Left ventricle myocardium inferior (tissue), 1 donor: Measurements from ENCODE around the gene EEF1A2. TPM values are rescaled to one million over a fixed set of nuclear protein-coding genes. Genes with fewer than 3 reads are reported as not detected.

ENCODE experiments used
- DNase-seq: peaks from one replicate; pipeline ENCODE4 v3.0.0-alpha.2; 2020
- H3K27ac ChIP-seq: fragments of 200-600 bp; replicated peaks from 2 replicates; pipeline ENCODE4 v1.8.0; 2021
- H3K27me3 ChIP-seq: fragments of 200-600 bp; 2 replicates; pipeline ENCODE4 v1.8.0; 2021; ENCODE audit warnings: low read depth
- H3K36me3 ChIP-seq: fragments of 200-600 bp; 2 replicates; pipeline ENCODE4 v1.8.0; 2021
- H3K4me1 ChIP-seq: fragments of 200-600 bp; 2 replicates; pipeline ENCODE4 v1.8.0; 2021
- H3K4me3 ChIP-seq: fragments of 200-600 bp; 2 replicates; pipeline ENCODE4 v1.8.0; 2021; ENCODE audit warnings: mild to moderate bottlenecking, moderate library complexity
- H3K9me3 ChIP-seq: fragments of 200-600 bp; replicated peaks from 2 replicates; pipeline ENCODE4 v1.8.0; 2021
- intact Hi-C: fragments of 100-400 bp; cut with micrococcal nuclease; formaldehyde crosslinking; loops from one replicate; pipeline ENCODE4 v1.11.0; 2022
- total RNA-seq: library from RNA; stranded (reverse); fragmentation: NEBNext Ultra II Directional; extraction: Animal tissue kit (Norgen Biotek cat#: 25700); gene quantifications from one replicate; pipeline ENCODE4 v1.2.1, GENCODE V29; 2021
- TF ChIP-seq, protein P1 (sequence below): fragments of 200-600 bp; IDR thresholded peaks from 2 replicates; pipeline ENCODE4 v1.8.0; 2021; ENCODE audit warnings: antibody characterized with exemption, mild to moderate bottlenecking, borderline replicate concordance
- donor health status: DM: no; HTN: yes; CAD: no; lungs with severe emphysema.

EEF1A2 gene
- total RNA-seq, 1 donor from 2014 or later: 1,286 TPM

DNA sequence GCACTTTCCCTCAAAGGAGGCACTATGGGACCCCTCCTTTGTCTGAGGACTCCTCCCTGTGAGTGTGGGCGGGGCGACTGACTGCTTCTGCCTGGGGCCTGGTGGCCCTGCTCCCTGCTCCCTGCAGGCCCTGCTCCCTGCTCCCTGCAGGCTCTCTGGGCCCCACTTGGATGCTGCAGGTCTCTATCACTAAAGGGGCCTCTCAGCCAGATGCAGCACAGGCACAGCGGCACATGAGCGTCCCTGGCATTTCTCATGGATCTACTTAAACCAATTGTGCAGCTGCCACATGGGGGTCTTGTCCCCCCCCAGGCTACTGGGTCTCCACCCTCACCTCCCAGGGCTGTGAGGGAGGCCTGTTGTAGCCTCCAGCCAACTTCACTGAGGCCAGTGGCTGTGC, 7.8 kb downstream of the EEF1A2 start:
- TF ChIP-seq, protein P1, sequence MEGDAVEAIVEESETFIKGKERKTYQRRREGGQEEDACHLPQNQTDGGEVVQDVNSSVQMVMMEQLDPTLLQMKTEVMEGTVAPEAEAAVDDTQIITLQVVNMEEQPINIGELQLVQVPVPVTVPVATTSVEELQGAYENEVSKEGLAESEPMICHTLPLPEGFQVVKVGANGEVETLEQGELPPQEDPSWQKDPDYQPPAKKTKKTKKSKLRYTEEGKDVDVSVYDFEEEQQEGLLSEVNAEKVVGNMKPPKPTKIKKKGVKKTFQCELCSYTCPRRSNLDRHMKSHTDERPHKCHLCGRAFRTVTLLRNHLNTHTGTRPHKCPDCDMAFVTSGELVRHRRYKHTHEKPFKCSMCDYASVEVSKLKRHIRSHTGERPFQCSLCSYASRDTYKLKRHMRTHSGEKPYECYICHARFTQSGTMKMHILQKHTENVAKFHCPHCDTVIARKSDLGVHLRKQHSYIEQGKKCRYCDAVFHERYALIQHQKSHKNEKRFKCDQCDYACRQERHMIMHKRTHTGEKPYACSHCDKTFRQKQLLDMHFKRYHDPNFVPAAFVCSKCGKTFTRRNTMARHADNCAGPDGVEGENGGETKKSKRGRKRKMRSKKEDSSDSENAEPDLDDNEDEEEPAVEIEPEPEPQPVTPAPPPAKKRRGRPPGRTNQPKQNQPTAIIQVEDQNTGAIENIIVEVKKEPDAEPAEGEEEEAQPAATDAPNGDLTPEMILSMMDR: no peak
- peaks cover 61% of the 10 kb centered on the region for H3K36me3 ChIP-seq
- H3K4me3 ChIP-seq: no peak overlapping the region
- peaks cover 38% of the 10 kb centered on the region for H3K4me1 ChIP-seq
- no peak for DNase-seq
- intact Hi-C loops: no loop called here
- H3K9me3 ChIP-seq: peaks cover 4% of the 10 kb centered on the region
- H3K27me3 ChIP-seq: peaks cover 64% of the 10 kb centered on the region
- H3K27ac ChIP-seq: no peak overlapping the region

DNA sequence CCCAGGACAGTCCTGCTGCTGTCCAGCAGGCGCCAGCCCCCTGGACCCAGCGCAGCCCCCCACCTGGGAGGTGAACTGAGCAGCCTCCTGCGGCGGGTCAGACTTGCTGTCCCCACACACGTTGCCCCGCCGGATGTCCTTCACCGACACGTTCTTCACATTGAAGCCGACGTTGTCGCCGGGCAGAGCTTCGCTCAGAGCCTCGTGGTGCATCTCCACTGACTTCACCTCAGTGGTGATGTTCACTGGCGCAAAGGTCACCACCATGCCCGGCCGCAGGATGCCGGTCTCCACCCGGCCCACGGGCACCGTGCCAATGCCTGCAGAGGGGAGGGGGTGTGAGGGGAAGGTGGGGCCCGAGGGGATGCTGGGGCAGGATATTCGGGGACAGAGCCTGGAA, 8.5 kb downstream of the EEF1A2 start:
- no peak overlapping the region for H3K4me3 ChIP-seq
- peak; percentile 19 for DNase-seq
- H3K27me3 ChIP-seq: peaks cover 64% of the 10 kb centered on the region
- peaks cover 31% of the 10 kb centered on the region for H3K4me1 ChIP-seq
- no peak overlapping the region for H3K27ac ChIP-seq
- peaks cover 56% of the 10 kb centered on the region for H3K36me3 ChIP-seq
- TF ChIP-seq, protein P1: no peak
- intact Hi-C loops: no loop called here
- H3K9me3 ChIP-seq: peaks cover 4% of the 10 kb centered on the region

- H3K4me3 ChIP-seq: no peak overlapping the region
- H3K4me1 ChIP-seq: peaks cover 35% of the 10 kb centered on the region
- H3K9me3 ChIP-seq: peaks cover 4% of the 10 kb centered on the region
- H3K27me3 ChIP-seq: peaks cover 74% of the 10 kb centered on the region
- intact Hi-C loops: no loop called here
- TF ChIP-seq, protein P1: no peak
- DNase-seq: no peak
- no peak overlapping the region for H3K27ac ChIP-seq
- peaks cover 39% of the 10 kb centered on the region for H3K36me3 ChIP-seq
Measured at GRCh38 chr20:63488315-63489251, 10.3 kb downstream of the EEF1A2 start.

DNA sequence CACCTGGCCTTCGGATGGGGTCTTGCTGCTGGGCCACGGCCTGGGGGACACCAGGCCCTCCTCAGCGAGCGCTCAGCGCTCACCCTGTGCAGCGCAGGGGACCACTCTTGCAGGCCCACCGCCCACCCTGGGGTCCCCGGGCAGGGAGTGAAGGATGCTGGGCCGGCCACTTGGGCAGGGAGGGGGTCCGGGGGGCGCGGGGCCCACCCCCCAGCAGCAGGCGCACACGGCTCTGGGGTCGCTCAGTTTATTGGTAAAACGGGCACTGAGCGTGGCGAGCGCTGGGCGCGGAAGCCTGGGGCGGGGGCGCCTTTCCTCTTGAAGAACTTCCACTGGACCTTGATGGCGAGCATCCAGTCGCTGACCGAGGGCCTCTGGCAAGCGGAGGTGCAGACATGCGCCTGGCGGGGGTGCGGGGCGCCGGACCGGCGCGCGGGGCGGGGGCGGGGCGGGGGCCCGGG, 11.1 kb downstream of the EEF1A2 start:
- Histone ChIP-seq H3K4me1 (peaks cover 42% of the 10 kb centered on the region), H3K36me3 (peaks cover 31% of the 10 kb centered on the region), H3K9me3 (peaks cover 4% of the 10 kb centered on the region), H3K27ac (no peak overlapping the region), H3K27me3 (peaks cover 79% of the 10 kb centered on the region), H3K4me3 (no peak overlapping the region)
- no peak for DNase-seq
- intact Hi-C loops: no loop called here
- TF ChIP-seq, protein P1: no peak

DNA sequence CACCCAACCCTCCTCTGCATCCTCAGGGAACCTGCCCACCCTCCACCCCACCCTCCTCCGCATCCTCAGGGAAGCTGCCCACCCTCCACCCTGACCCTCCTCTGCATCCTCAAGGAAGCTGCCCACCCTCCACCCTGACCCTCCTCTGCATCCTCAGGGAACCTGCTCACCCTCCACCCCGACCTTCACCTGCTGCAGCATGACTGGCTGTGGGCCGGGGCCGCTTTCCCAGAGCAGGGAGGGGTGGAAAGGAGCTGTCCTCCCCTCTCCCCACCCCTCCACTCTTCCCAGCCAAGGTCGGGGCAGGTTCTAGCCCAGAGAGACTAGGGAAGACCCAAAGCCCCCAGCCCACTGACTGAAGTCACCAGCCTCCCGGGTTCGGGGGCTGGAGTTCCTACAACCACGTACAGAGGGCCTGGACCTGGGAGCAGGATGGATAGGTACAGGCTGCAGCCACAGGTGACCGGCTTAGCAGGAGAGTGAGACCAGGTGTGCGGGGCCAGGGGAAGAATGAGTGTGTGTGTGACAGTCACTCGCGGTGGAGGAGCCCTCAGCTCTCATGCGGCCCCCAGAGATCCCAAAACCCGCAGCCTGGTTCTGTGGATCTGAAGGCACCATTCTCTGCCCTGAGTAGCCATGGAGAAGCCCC, 11.6 kb downstream of the EEF1A2 start:
- no peak overlapping the region for H3K27ac ChIP-seq
- DNase-seq: no peak
- no peak overlapping the region for H3K4me3 ChIP-seq
- TF ChIP-seq, protein P1: no peak
- peaks cover 48% of the 10 kb centered on the region for H3K4me1 ChIP-seq
- peaks cover 85% of the 10 kb centered on the region for H3K27me3 ChIP-seq
- peaks cover 4% of the 10 kb centered on the region for H3K9me3 ChIP-seq
- intact Hi-C loops: no loop called here
- peaks cover 31% of the 10 kb centered on the region for H3K36me3 ChIP-seq
